ENCODE data around the gene ODF2. TPM values are rescaled to one million over a fixed set of nuclear protein-coding genes. Genes with fewer than 3 reads are reported as not detected.
A peak's percentile ranks its signal among the peaks of the same experiment; 100 is the strongest.

Gene ODF2
- total and polyA plus RNA-seq, 5 experiments from 2014 or later = 15.6 to 36.6 (median 32.8) TPM

DNA sequence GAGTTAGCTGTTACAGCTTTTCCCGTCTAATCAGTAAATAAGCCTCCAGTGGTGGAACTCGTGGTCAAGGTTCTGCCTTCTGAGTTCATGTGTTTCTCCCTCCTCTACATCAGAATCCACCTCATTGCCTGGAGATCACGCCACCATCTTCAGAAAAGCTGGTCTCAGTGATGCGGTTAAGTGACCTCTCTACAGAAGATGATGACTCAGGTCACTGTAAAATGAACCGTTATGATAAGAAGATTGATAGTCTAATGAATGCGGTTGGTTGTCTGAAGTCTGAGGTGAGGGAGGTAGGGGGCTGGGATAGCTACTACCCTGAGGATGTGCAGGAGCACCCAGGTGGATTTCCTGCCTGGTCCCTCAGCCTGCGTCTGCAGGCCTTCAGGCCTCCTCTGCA is 13.3 kb downstream of the ODF2 start:
- Mint-ChIP-seq H3K36me3 (peaks cover 0 to 51% (median 9%) of the 10 kb centered on the region in 3 donors), H3K9me3 (no peaks in the 10 kb centered on the region), H3K27me3 (no peaks in the 10 kb centered on the region), H3K27ac (peak overlapping the region in 1 of 10 donors; percentile 37), H3K4me3 (no peak overlapping the region), H3K4me1 (peaks cover 4 to 14% (median 10%) of the 10 kb centered on the region in 4 donors)
- ATAC-seq (no peak), DNase-seq (no peak)
- POLR2A ChIA-PET = no interaction called here

DNA sequence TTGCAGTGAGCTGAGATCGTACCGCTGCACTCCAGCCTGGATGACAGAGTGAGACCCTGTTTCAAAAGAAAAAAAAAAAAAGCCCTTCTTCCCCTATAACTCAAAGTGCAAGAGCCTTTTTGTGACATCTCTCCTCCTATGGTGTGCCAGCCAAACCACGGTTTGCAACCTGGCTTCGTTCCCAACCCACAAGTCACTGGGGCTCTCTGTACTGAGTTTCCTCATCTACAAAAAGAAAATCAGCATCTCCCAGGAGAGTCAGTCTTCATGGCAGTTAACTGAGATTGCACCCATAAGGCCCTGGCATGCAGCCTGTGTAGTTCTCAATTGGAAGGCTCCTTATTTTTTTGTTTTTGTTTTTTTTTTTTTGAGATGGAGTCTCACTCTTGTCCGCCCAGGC is 14.8 kb downstream of the ODF2 start:
- DNase-seq = peak in 8 of 10 donors; percentile 12 to 68 (median 46)
- no peaks in the 10 kb centered on the region for H3K9me3 Mint-ChIP-seq
- H3K27ac Mint-ChIP-seq = peak overlapping the region in 7 of 10 donors; percentile 23 to 91 (median 49)
- no peaks in the 10 kb centered on the region for H3K27me3 Mint-ChIP-seq
- peaks cover 4 to 14% (median 10%) of the 10 kb centered on the region in 4 donors for H3K4me1 Mint-ChIP-seq
- H3K36me3 Mint-ChIP-seq = peaks cover 0 to 59% (median 16%) of the 10 kb centered on the region in 3 donors
- POLR2A ChIA-PET = no interaction called here
- peak; percentile 89 to 92 for ATAC-seq
- H3K4me3 Mint-ChIP-seq = peak overlapping the region in 7 of 10 donors; percentile 27 to 66 (median 37)

DNA sequence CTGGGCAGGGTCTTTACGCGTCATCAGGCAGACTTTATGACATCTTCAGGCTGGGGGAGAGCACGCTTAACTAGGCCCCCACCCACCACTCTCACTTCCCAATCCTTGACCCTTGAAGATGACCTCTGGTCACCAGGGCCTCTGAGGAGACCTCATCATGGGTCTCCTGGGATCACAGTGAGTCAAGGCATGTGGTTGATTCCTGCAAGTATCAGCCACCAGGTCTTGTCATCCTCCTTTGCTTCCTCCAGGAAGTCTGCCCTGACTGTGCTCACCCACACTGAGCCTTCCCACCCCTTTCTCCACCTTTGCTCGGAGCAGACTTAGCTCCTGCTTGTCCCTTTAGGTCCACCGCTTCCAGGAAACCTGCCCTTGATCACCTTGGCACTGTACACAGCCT is 17.3 kb downstream of the ODF2 start:
- Mint-ChIP-seq H3K36me3 (peaks cover 0 to 68% (median 23%) of the 10 kb centered on the region in 3 donors), H3K9me3 (no peaks in the 10 kb centered on the region), H3K27me3 (no peaks in the 10 kb centered on the region), H3K4me1 (peaks cover 4 to 14% (median 10%) of the 10 kb centered on the region in 4 donors), H3K27ac (peak overlapping the region in 2 of 10 donors; percentile 7 to 50), H3K4me3 (no peak overlapping the region)
- DNase-seq = no peak
- POLR2A ChIA-PET = interaction anchor here (0.6 kb wide), 1 partner anchor 614 kb away, joined by 3 read pairs; no protein-coding TSS in a partner anchor
- no peak for ATAC-seq

DNA sequence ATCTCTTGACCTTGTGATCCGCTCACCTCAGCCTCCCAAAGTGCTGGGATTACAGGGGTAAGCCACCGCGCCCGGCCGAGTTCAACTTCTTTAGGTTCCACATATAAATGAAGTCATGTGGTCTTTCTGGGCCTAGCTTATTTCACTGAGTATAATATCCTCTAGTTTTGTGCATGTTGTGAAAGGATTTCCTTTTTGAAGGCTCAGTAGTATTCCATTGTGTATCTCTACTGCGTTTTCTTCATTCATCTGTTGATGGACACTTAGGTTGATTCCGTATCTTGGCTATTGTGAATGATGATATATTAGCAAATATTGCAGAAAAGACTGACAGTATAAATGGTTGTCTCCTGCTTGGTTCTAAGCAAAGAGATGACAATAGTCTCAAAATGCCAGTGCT is 20.1 kb downstream of the ODF2 start:
- Mint-ChIP-seq H3K4me3 (no peak overlapping the region), H3K4me1 (peaks cover 0 to 6% (median 4%) of the 10 kb centered on the region in 4 donors), H3K9me3 (no peaks in the 10 kb centered on the region), H3K27ac (no peak overlapping the region), H3K27me3 (no peaks in the 10 kb centered on the region), H3K36me3 (peaks cover 0 to 74% (median 28%) of the 10 kb centered on the region in 3 donors)
- ATAC-seq (no peak), DNase-seq (no peak)
- POLR2A ChIA-PET = no interaction called here

DNA sequence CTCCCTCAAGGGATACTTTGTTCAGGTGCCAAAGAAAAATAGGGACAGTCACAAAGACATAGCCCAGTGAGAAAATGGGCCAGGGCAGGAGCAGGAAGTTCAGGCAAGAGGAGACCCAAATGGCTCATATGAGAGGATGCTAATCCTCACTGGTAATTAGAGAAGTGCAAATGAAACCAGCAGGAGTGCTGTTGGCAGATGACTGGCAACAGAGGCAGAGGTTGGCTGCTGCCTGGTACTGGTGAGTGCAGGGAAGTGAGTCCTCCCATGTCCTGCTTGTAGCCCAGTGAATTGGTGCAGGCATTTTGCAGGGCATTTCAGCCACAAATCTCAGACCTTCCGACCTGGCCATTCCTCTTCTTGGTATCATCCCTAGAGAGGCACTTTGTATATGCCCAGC is 23.5 kb downstream of the ODF2 start:
- POLR2A ChIA-PET = no interaction called here
- DNase-seq (no peak), ATAC-seq (no peak)
- Mint-ChIP-seq H3K9me3 (no peaks in the 10 kb centered on the region), H3K27ac (peak overlapping the region in 3 of 10 donors; percentile 17 to 66 (median 57)), H3K4me1 (peaks cover 0 to 2% (median 0%) of the 10 kb centered on the region in 4 donors), H3K36me3 (peaks cover 0 to 79% (median 36%) of the 10 kb centered on the region in 3 donors), H3K27me3 (no peaks in the 10 kb centered on the region), H3K4me3 (no peak overlapping the region)

DNA sequence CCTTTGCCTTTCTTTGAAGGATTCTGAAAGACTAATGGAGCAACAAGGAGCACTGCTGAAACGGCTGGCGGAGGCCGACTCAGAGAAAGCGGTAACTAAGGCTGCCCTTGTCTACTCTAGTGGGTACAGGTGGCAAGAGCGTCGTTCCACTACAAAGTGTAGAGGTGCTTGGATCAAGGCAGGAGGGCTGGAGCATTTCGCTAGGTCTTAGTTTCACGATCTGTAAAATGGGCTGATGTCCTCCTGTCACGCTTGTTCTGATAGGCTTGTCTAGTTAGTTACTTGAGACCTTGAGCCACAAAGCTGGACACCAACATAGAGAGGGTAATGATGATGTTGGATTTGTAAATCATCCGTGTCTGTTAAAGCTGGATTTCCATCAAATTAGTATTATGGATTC is 25.8 kb downstream of the ODF2 start:
- DNase-seq (no peak), ATAC-seq (no peak)
- POLR2A ChIA-PET = no interaction called here
- no peaks in the 10 kb centered on the region for H3K27me3 Mint-ChIP-seq
- H3K4me1 Mint-ChIP-seq = peaks cover 0 to 2% (median 0%) of the 10 kb centered on the region in 4 donors
- peak overlapping the region in 1 of 10 donors; percentile 59 for H3K27ac Mint-ChIP-seq
- no peak overlapping the region for H3K4me3 Mint-ChIP-seq
- H3K36me3 Mint-ChIP-seq = peaks cover 0 to 75% (median 27%) of the 10 kb centered on the region in 3 donors
- H3K9me3 Mint-ChIP-seq = no peaks in the 10 kb centered on the region

DNA sequence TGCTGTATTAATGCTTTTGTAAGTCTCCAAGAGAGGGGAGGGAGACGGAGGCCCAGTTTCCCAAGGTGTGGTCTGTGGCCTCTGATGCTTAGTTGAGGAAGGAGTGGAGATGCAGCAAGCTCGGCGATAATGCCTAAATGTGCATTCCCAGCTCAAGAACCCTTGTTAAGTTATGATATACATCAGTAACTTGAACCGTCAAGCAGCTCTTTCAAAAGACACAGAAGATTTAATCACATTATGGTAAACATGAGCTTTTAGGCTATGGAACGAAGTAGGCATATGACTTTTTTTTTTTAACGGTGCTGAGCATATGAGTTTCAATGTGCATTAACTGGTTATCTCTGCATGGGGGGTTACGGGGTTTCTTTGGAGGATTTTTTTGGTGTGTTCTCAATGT is 26.4 kb downstream of the ODF2 start:
- no peak overlapping the region for H3K27ac Mint-ChIP-seq
- no peaks in the 10 kb centered on the region for H3K9me3 Mint-ChIP-seq
- H3K4me1 Mint-ChIP-seq = peaks cover 0 to 2% (median 0%) of the 10 kb centered on the region in 4 donors
- POLR2A ChIA-PET = no interaction called here
- H3K4me3 Mint-ChIP-seq = no peak overlapping the region
- H3K36me3 Mint-ChIP-seq = peaks cover 0 to 81% (median 30%) of the 10 kb centered on the region in 3 donors
- no peaks in the 10 kb centered on the region for H3K27me3 Mint-ChIP-seq
- ATAC-seq (no peak), DNase-seq (no peak)

DNA sequence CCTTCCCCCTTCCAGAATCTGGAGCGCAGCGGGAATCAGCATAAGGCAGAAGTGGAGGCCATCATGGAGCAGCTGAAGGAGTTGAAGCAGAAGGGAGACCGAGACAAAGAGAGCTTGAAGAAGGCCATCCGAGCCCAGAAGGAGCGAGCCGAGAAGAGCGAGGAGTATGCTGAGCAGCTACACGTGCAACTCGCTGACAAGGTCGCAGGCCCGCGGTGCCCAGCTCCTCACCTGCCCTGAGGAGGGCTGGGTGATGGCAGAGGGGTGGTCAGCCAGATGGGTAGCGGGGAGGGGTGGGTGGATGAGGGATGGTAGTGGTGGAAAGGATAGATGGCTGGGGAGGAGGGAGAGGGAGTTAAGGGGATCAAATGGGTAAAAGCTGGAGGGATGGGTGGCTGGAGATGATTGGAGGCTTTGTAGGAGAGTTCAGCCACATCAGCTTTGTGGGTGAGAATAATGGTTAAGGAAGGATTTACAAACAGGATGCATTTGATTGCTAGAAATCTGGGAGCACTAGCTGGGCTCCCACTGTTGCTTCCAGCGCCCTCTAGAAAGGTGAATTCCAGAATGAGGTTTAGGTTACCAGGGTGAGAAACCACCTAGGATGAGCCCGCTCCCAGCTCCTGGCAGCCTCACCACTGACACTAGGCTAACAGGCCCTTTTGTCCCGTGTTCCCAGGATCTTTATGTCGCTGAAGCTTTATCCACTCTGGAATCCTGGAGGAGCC is 29.0 kb downstream of the ODF2 start:
- Mint-ChIP-seq H3K9me3 (no peaks in the 10 kb centered on the region), H3K36me3 (peaks cover 0 to 80% (median 25%) of the 10 kb centered on the region in 3 donors)

DNA sequence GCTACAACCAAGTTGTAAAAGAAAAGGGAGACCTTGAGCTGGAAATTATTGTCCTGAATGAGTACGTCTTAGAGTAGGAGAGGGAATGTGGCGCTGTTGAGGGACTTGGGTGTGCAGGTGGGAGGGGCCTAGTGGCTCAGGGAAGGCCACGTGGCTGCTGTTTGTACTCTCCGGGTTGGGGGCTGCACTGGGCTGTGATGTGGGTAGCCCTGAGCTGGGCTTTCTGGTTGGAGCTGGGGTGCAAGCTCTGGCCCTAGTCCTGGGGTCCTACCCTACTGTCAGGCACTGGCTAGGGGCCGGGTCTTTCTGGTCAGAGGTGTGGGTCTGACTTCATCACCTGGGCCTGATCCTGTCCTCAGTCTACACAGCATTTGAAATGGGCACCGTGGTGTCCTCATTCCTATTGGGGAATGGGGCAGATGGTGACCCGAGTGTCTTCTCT is 29.6 kb downstream of the ODF2 start:
- DNase-seq = no peak
- Mint-ChIP-seq H3K4me1 (no peaks in the 10 kb centered on the region), H3K27me3 (no peaks in the 10 kb centered on the region), H3K4me3 (no peak overlapping the region), H3K9me3 (no peaks in the 10 kb centered on the region), H3K27ac (peak overlapping the region in 2 of 10 donors; percentile 24 to 39), H3K36me3 (peaks cover 0 to 84% (median 25%) of the 10 kb centered on the region in 3 donors)
- POLR2A ChIA-PET = interaction anchor here (0.7 kb wide), 1 partner anchor 18 kb away, joined by 3 read pairs; the partner anchor contains the start of gene GLE1
- ATAC-seq = no peak

More for the DNA sequence above, 29.0 kb downstream of the ODF2 start:
- DNase-seq (no peak), ATAC-seq (no peak)
- no peaks in the 10 kb centered on the region for H3K27me3 Mint-ChIP-seq
- no peaks in the 10 kb centered on the region for H3K4me1 Mint-ChIP-seq
- no peak overlapping the region for H3K4me3 Mint-ChIP-seq
- H3K27ac Mint-ChIP-seq = peak overlapping the region in 2 of 10 donors; percentile 17 to 39
- POLR2A ChIA-PET = interaction anchor here (0.6 to 1.2 kb wide), 2 partner anchors 12 to 1339 kb away, joined by 3 read pairs; partner anchors contain the start of gene TOR1A

DNA sequence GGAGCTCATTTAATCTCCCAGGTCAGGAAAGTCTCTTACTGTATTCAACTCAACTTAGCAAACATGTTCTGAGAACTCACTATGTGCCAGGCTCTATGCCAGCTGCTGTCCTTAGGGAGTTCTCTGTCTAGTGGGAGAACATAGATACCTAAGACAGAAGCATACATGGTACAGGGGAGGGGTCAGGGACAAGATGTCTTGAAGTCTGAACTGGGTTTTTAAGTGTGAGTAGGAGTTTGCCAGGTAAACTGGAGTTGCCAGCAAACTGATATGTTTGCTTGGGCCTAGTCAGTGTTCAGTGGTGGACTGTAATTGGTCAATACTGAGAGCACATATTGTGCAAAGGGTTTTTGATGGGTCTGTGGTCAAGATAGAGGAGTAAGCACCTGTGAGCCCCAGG is 30.4 kb downstream of the ODF2 start:
- DNase-seq = no peak
- H3K27me3 Mint-ChIP-seq = no peaks in the 10 kb centered on the region
- POLR2A ChIA-PET = interaction anchor here (0.7 kb wide), 1 partner anchor 18 kb away, joined by 3 read pairs; the partner anchor contains the start of gene GLE1
- H3K36me3 Mint-ChIP-seq = peaks cover 0 to 82% (median 25%) of the 10 kb centered on the region in 3 donors
- no peaks in the 10 kb centered on the region for H3K9me3 Mint-ChIP-seq
- ATAC-seq = no peak
- H3K4me1 Mint-ChIP-seq = no peaks in the 10 kb centered on the region
- H3K4me3 Mint-ChIP-seq = no peak overlapping the region
- H3K27ac Mint-ChIP-seq = peak overlapping the region in 2 of 10 donors; percentile 17 to 67

DNA sequence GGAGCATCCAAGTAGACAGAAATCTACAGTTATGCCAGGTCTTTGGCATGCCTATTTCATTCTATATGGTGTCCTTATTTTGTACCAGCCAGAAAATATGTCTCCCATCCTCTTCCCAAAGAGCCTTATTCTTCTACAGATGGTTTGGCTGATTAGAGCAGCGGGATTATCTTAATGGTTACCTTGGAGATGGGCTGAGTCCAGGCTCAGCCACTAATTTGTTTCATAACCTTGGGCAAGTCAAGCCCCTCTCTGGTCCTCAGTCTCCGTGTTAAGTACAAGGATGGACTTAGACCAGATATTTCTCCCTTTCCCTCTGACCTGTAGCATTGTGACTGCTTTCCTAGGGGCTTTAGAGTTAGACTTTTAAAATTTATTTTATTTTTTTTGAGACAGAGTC is 37.6 kb downstream of the ODF2 start:
- Mint-ChIP-seq H3K27ac (no peak overlapping the region), H3K36me3 (peaks cover 0 to 58% (median under 1%) of the 10 kb centered on the region in 3 donors), H3K4me1 (peaks cover 0 to 16% (median 10%) of the 10 kb centered on the region in 4 donors), H3K4me3 (no peak overlapping the region), H3K27me3 (no peaks in the 10 kb centered on the region), H3K9me3 (no peaks in the 10 kb centered on the region)
- DNase-seq (no peak), ATAC-seq (no peak)
- POLR2A ChIA-PET = interaction anchor here (0.6 kb wide), 1 partner anchor 1233 kb away, joined by 3 read pairs; no protein-coding TSS in a partner anchor

DNA sequence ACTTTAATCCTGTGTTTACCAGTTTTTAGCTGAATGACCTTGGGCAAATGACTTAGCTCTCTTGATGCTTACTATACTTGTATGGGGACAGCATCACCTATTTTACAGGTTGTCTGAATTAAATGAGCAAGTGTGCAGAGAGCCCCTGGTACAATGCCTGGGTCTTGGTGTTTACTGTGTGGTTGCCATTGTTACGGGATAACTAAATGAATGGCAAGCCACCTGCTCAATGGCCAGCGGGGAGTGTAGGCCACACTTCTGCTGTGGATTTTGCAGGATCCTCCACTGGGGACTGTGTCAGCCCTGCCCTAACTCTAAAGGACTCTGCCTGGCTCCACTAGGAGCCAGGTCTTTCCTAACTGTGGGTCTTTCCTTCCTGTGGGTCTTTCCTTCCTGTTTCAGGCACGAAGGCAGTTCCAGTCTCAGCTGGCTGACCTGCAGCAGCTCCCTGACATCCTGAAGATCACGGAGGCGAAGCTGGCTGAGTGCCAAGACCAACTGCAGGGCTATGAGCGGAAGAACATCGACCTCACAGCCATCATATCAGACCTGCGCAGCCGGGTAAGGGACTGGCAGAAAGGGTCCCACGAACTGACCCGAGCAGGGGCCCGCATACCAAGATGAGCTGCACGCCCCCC is 38.4 kb downstream of the ODF2 start:
- POLR2A ChIA-PET = interaction anchor here (0.6 to 1.4 kb wide), 4 partner anchors 11 to 1233 kb away, joined by 3 to 6 read pairs (median 3); partner anchors contain the start of gene GLE1
- Mint-ChIP-seq H3K36me3 (peaks cover 0 to 57% (median 2%) of the 10 kb centered on the region in 3 donors), H3K27ac (peak overlapping the region in 7 of 10 donors; percentile 36 to 85 (median 64)), H3K27me3 (no peaks in the 10 kb centered on the region), H3K4me3 (peak overlapping the region in 3 of 10 donors; percentile 6 to 25 (median 9)), H3K4me1 (peaks cover 0 to 16% (median 10%) of the 10 kb centered on the region in 4 donors), H3K9me3 (no peaks in the 10 kb centered on the region)
- peak; percentile 27 to 35 for ATAC-seq
- peak in 4 of 10 donors; percentile 8 to 33 (median 28) for DNase-seq
